Motor neuron (in vitro differentiated cells): ENCODE results near the gene NOL4L. TPM values are rescaled to one million over a fixed set of nuclear protein-coding genes. Genes with fewer than 3 reads are reported as not detected.
A peak's percentile ranks its signal among the peaks of the same experiment; 100 is the strongest.

Source experiments
- ATAC-seq, 8 experiments: fragments of 200-7000 bp; cut with Tn5 transposase; replicated peaks in 6 of 8; 2 replicates each; pipeline ENCODE4 v1.8.0; 2021; ENCODE audit warnings: mild to moderate bottlenecking in 8 of 8, moderate library complexity in 8 of 8
- H3K27ac ChIP-seq, 2 donors: fragments of 250-450 bp; sonication (Bioruptor Pico); 2 replicates each; pipeline ENCODE4 v1.9.0; 2021; ENCODE audit warnings: antibody characterized with exemption in 2 of 2, mild to moderate bottlenecking in 2 of 2, moderate library complexity in 1 of 2
- H3K4me1 ChIP-seq, 2 donors: fragments of 250-450 bp; sonication (Bioruptor Pico); replicated peaks in 1 of 2; 2 replicates each; pipeline ENCODE4 v1.6.1; 2021; ENCODE audit warnings: antibody characterized with exemption in 2 of 2, mild to moderate bottlenecking in 2 of 2, moderate library complexity in 1 of 2
- H3K4me3 ChIP-seq, 5 donors: fragments of 250-450 bp; sonication (Bioruptor Pico); 2 replicates each; pipeline ENCODE4 v1.9.0; 2021; ENCODE audit warnings: antibody characterized with exemption in 5 of 5, mild to moderate bottlenecking in 5 of 5, moderate library complexity in 4 of 5
- WGBS, 10 experiments: fragments of 450-650 bp; shearing (Covaris generic); methylation state at CpG; one replicate each; pipeline ENCODE4 v1.0.0; 2022; 5-methylcytosine and 5-hydroxymethylcytosine counted together
- in situ Hi-C, 9 experiments: fragments of 400-800 bp; cut with MboI; loops; one replicate each; pipeline ENCODE4 v1.15.0; 2021; ENCODE audit warnings: low sequenced_read_pairs in 9 of 9, low pct_unique_long_range_greater_than_20kb in 2 of 9; ENCODE audit not compliant: unreplicated experiment in 9 of 9
- total RNA-seq, 8 experiments: library from RNA; unstranded; fragments of 300-600 nt; gene quantifications; 2 replicates each; pipeline versions ENCODE4 v1.2.3 to v1.2.4, GENCODE V29; 2022

The NOL4L gene
- total RNA-seq, 8 experiments from 2014 or later: 9.1 to 34.6 (median 20.4) TPM

- H3K27ac ChIP-seq: no peak overlapping the region
- H3K4me3 ChIP-seq: no peak overlapping the region
- in situ Hi-C loops: loop anchor here in 4 of 9 experiments (5.0 to 25.0 kb wide), 3 partner anchors 137 to 147 kb away; partner anchors contain the start of gene C20orf203 (in 1 of the 4)
- H3K4me1 ChIP-seq: peaks cover 21 to 27% of the 10 kb centered on the region in 2 donors
- 69 to 100% (median 80%) methylated on average over 2 to 6 of the region's 10 CpGs; no CpG with 5 or more reads in 3 of the 10 experiments for WGBS, 10 experiments
- ATAC-seq: no peak
Observed at GRCh38 chr20:32515631-32516101, 69.5 kb downstream of the NOL4L start.

GRCh38 chr20:32514760-32515159 is 70.4 kb downstream of the NOL4L start:
- 50 to 100% (median 93%) methylated on average over 1 to 10 of the region's 12 CpGs; no CpG with 5 or more reads in 3 of the 10 experiments for WGBS, 10 experiments
- Histone ChIP-seq H3K4me3 (no peak overlapping the region), H3K4me1 (peaks cover 28 to 36% of the 10 kb centered on the region in 2 donors), H3K27ac (no peak overlapping the region)
- in situ Hi-C loops: loop anchor here in 4 of 9 experiments (5.0 to 25.0 kb wide), 3 partner anchors 138 to 148 kb away; partner anchors contain the start of gene C20orf203 (in 1 of the 4)
- ATAC-seq: no peak

GRCh38 chr20:32513031-32513866 is 71.9 kb downstream of the NOL4L start:
- in situ Hi-C loops: loop anchor here in 3 of 9 experiments (10.0 to 25.0 kb wide), 2 partner anchors 142 to 149 kb away; partner anchors contain the start of gene C20orf203 (in 1 of the 3)
- Histone ChIP-seq H3K4me1 (peaks cover 26 to 39% of the 10 kb centered on the region in 2 donors), H3K4me3 (no peak overlapping the region), H3K27ac (no peak overlapping the region)
- ATAC-seq: no peak
- 40 to 100% (median 83%) methylated on average over 1 to 14 of the region's 18 CpGs for WGBS, 10 experiments

- 21 to 100% (median 100%) methylated on average over 1 to 3 of the region's 3 CpGs; no CpG with 5 or more reads in 3 of the 10 experiments for WGBS, 10 experiments
- in situ Hi-C loops: loop anchor here in 3 of 9 experiments (10.0 to 25.0 kb wide), 2 partner anchors 143 to 150 kb away; partner anchors contain the start of gene C20orf203 (in 1 of the 3)
- no peak overlapping the region for H3K4me3 ChIP-seq
- no peak overlapping the region for H3K27ac ChIP-seq
- H3K4me1 ChIP-seq: peaks cover 21 to 26% of the 10 kb centered on the region in 2 donors
- no peak for ATAC-seq
Observed at GRCh38 chr20:32512047-32512385, 73.1 kb downstream of the NOL4L start.

GRCh38 chr20:32511358-32512046 is 73.6 kb downstream of the NOL4L start:
- H3K27ac ChIP-seq: peak overlapping the region in 1 of 2 donors; percentile 52
- in situ Hi-C loops: loop anchor here in 3 of 9 experiments (10.0 to 25.0 kb wide), 2 partner anchors 143 to 151 kb away; partner anchors contain the start of gene C20orf203 (in 1 of the 3)

GRCh38 chr20:32510601-32511357 is 74.4 kb downstream of the NOL4L start:
- in situ Hi-C loops: loop anchor here in 3 of 9 experiments (10.0 to 25.0 kb wide), 2 partner anchors 144 to 152 kb away; partner anchors contain the start of gene C20orf203 (in 1 of the 3)
- ATAC-seq: peak in 7 of 8 experiments; percentile 71 to 87 (median 79)
- Histone ChIP-seq H3K4me3 (no peak overlapping the region), H3K4me1 (peaks cover 19 to 24% of the 10 kb centered on the region in 2 donors), H3K27ac (peak overlapping the region in 1 of 2 donors; percentile 52)
- 0 to 61% (median 37%) methylated on average over 1 to 5 of the region's 17 CpGs; no CpG with 5 or more reads in 3 of the 10 experiments for WGBS, 10 experiments

More at GRCh38 chr20:32511358-32512046, 73.6 kb downstream of the NOL4L start:
- no peak for ATAC-seq
- Histone ChIP-seq H3K4me3 (no peak overlapping the region), H3K4me1 (peaks cover 21 to 24% of the 10 kb centered on the region in 2 donors)
- WGBS, 10 experiments: 34 to 100% (median 53%) methylated on average over 1 to 7 of the region's 12 CpGs; no CpG with 5 or more reads in 3 of the 10 experiments

GRCh38 chr20:32510120-32510600 is 75.0 kb downstream of the NOL4L start:
- H3K27ac ChIP-seq: peak overlapping the region in 1 of 2 donors; percentile 52
- peak; percentile 41 to 97 (median 60) for ATAC-seq
- no peak overlapping the region for H3K4me3 ChIP-seq
- in situ Hi-C loops: loop anchor here in 3 of 9 experiments (10.0 to 25.0 kb wide), 2 partner anchors 145 to 152 kb away; partner anchors contain the start of gene C20orf203 (in 1 of the 3)
- WGBS, 10 experiments: 50 to 100% (median 68%) methylated on average over 2 to 5 of the region's 15 CpGs; no CpG with 5 or more reads in 4 of the 10 experiments
- H3K4me1 ChIP-seq: peaks cover 19 to 24% of the 10 kb centered on the region in 2 donors

- Histone ChIP-seq H3K4me3 (no peak overlapping the region), H3K27ac (no peak overlapping the region), H3K4me1 (peaks cover 19 to 24% of the 10 kb centered on the region in 2 donors)
- 35 to 92% (median 86%) methylated on average over 2 to 10 of the region's 10 CpGs for WGBS, 10 experiments
- in situ Hi-C loops: loop anchor here in 3 of 9 experiments (10.0 to 25.0 kb wide), 2 partner anchors 145 to 153 kb away; partner anchors contain the start of gene C20orf203 (in 1 of the 3)
- peak in 2 of 8 experiments; percentile 19 to 34 for ATAC-seq
Observed at GRCh38 chr20:32509639-32510066, 75.5 kb downstream of the NOL4L start.

- H3K27ac ChIP-seq: no peak overlapping the region
- ATAC-seq: no peak
- in situ Hi-C loops: loop anchor here in 1 of 9 experiments (25.0 kb wide), 1 partner anchor 154 kb away; the partner anchor contains the start of gene C20orf203
Observed at GRCh38 chr20:32508775-32509119, 76.4 kb downstream of the NOL4L start.

GRCh38 chr20:32507998-32508774 is 76.9 kb downstream of the NOL4L start:
- H3K4me3 ChIP-seq: no peak overlapping the region
- WGBS, 10 experiments: 63 to 100% (median 97%) methylated on average over 1 to 8 of the region's 11 CpGs; no CpG with 5 or more reads in 2 of the 10 experiments
- peak in 1 of 8 experiments; percentile 47 for ATAC-seq
- peaks cover 19 to 24% of the 10 kb centered on the region in 2 donors for H3K4me1 ChIP-seq
- in situ Hi-C loops: loop anchor here in 1 of 9 experiments (25.0 kb wide), 1 partner anchor 154 kb away; the partner anchor contains the start of gene C20orf203
- H3K27ac ChIP-seq: no peak overlapping the region

More at GRCh38 chr20:32508775-32509119, 76.4 kb downstream of the NOL4L start:
- Histone ChIP-seq H3K4me3 (no peak overlapping the region), H3K4me1 (peaks cover 19 to 24% of the 10 kb centered on the region in 2 donors)
- 0 to 100% (median 83%) methylated on average over 1 to 3 of the region's 3 CpGs; no CpG with 5 or more reads in 4 of the 10 experiments for WGBS, 10 experiments

GRCh38 chr20:32506721-32507120 is 78.4 kb downstream of the NOL4L start:
- peaks cover 19 to 24% of the 10 kb centered on the region in 2 donors for H3K4me1 ChIP-seq
- ATAC-seq: no peak
- no peak overlapping the region for H3K4me3 ChIP-seq
- in situ Hi-C loops: loop anchor here in 1 of 9 experiments (25.0 kb wide), 1 partner anchor 156 kb away; the partner anchor contains the start of gene C20orf203
- 0 to 100% (median 100%) methylated on average over 1 to 2 of the region's 3 CpGs; no CpG with 5 or more reads in 5 of the 10 experiments for WGBS, 10 experiments
- no peak overlapping the region for H3K27ac ChIP-seq
